HEK293 (cell line): ENCODE measurements around the gene C6orf136.

Source experiments
- CTCF ChIA-PET: fragments of 350-600 bp; formaldehyde crosslinking; extraction: SDS; loops from one replicate; lab custom pipeline; 2021; ENCODE audit warnings: antibody characterized with exemption; lab: Yijun Ruan, JAX
- POLR2A ChIA-PET: fragments of 300-600 bp; formaldehyde crosslinking; extraction: SDS; loops from one replicate; lab custom pipeline; 2020; ENCODE audit warnings: antibody characterized with exemption, inconsistent platforms; lab: Yijun Ruan, JAX
- H3K27ac ChIP-seq: fragments of 200-500 bp; sonication (Bioruptor generic); 2 replicates; pipeline ENCODE4 v1.5.1; 2014; ENCODE audit warnings: low read depth, low read length, control low read depth, inconsistent platforms; ENCODE audit errors: extremely low read depth
- H3K36me3 ChIP-seq, 2 experiments: fragments of 200-500 bp in 1 of 2; sonication (Bioruptor generic) in 1 of 2; 1 replicate in 1 of 2; 2 replicates in 1 of 2; pipeline ENCODE4 v1.5.1; 2014 to 2017; ENCODE audit warnings: inconsistent platforms in 2 of 2, low read length in 2 of 2; ENCODE audit not compliant: control insufficient read depth in 2 of 2, insufficient read depth in 1 of 2
- H3K4me1 ChIP-seq: fragments of 200-500 bp; sonication (Bioruptor generic); 2 replicates; pipeline ENCODE4 v1.5.1; 2014; ENCODE audit warnings: mild to moderate bottlenecking, low read length, inconsistent platforms; ENCODE audit not compliant: control insufficient read depth, insufficient read depth
- H3K4me3 ChIP-seq: 2 replicates; pipeline ENCODE4 v1.5.1; 2011; ENCODE audit warnings: low read depth, mild to moderate bottlenecking, control low read depth, low read length, moderate library complexity
- H3K9me3 ChIP-seq: fragments of 200-500 bp; sonication (Bioruptor generic); 2 replicates; pipeline ENCODE4 v1.5.1; 2014; ENCODE audit warnings: low read depth, low read length, inconsistent platforms; ENCODE audit not compliant: control insufficient read depth, insufficient read depth
- IKZF3 ChIP-seq: fragments of 450-650 bp; IDR thresholded peaks from 2 replicates; pipeline ENCODE4 v1.5.0; 2018; ENCODE audit warnings: missing biosample characterization, mild to moderate bottlenecking, missing genetic modification characterization, moderate library complexity
- SCRT2 ChIP-seq: fragments of 450-650 bp; formaldehyde crosslinking; IDR thresholded peaks from 2 replicates; pipeline ENCODE4 v1.5.1; 2016; ENCODE audit warnings: missing biosample characterization, missing genetic modification characterization
- WT1 ChIP-seq: fragments of 450-650 bp; formaldehyde crosslinking; IDR thresholded peaks from 2 replicates; pipeline ENCODE4 v1.5.1; 2016; ENCODE audit warnings: missing biosample characterization, missing genetic modification characterization
- ZNF121 ChIP-seq: fragments of 450-650 bp; formaldehyde crosslinking; IDR thresholded peaks from 2 replicates; pipeline ENCODE4 v1.5.1; 2016; ENCODE audit warnings: missing biosample characterization, missing genetic modification characterization
- ZNF202 ChIP-seq: fragments of 450-650 bp; formaldehyde crosslinking; IDR thresholded peaks from 2 replicates; pipeline ENCODE4 v1.5.1; 2016; ENCODE audit warnings: missing biosample characterization, missing genetic modification characterization, borderline replicate concordance
- ZNF366 ChIP-seq: fragments of 450-650 bp; formaldehyde crosslinking; conservative IDR thresholded peaks from 2 replicates; pipeline ENCODE4 v1.5.1; 2016; ENCODE audit warnings: missing biosample characterization, missing genetic modification characterization
- ZNF394 ChIP-seq: fragments of 450-650 bp; formaldehyde crosslinking; IDR thresholded peaks from 2 replicates; pipeline ENCODE4 v1.5.1; 2016; ENCODE audit warnings: missing biosample characterization, missing genetic modification characterization, mild to moderate bottlenecking, moderate library complexity, borderline replicate concordance
- ZNF571 ChIP-seq: fragments of 450-650 bp; formaldehyde crosslinking; IDR thresholded peaks from 2 replicates; pipeline ENCODE4 v1.5.0; 2017; ENCODE audit warnings: missing biosample characterization, missing genetic modification characterization
- ZNF600 ChIP-seq: fragments of 450-650 bp; formaldehyde crosslinking; IDR thresholded peaks from 2 replicates; pipeline ENCODE4 v1.5.1; 2016; ENCODE audit warnings: missing biosample characterization, missing genetic modification characterization
- TF ChIP-seq, protein P1 (sequence below): fragments of 450-650 bp; formaldehyde crosslinking; IDR thresholded peaks from 2 replicates; pipeline ENCODE4 v1.5.1; 2017; ENCODE audit warnings: missing biosample characterization, missing genetic modification characterization
- TF ChIP-seq, protein P2 (sequence below): fragments of 450-650 bp; formaldehyde crosslinking; IDR thresholded peaks from 2 replicates; pipeline ENCODE4 v1.5.1; 2016; ENCODE audit warnings: missing biosample characterization, missing genetic modification characterization
- TF ChIP-seq, protein P3 (sequence below): fragments of 450-650 bp; formaldehyde crosslinking; IDR thresholded peaks from 2 replicates; pipeline ENCODE4 v1.5.1; 2016; ENCODE audit warnings: missing biosample characterization, missing genetic modification characterization
- TF ChIP-seq, protein P4 (sequence below): fragments of 450-650 bp; formaldehyde crosslinking; IDR thresholded peaks from 2 replicates; pipeline ENCODE4 v1.5.1; 2016; ENCODE audit warnings: missing biosample characterization, missing genetic modification characterization, low read depth
- TF ChIP-seq, protein P5 (sequence below): fragments of 450-650 bp; formaldehyde crosslinking; IDR thresholded peaks from 2 replicates; pipeline ENCODE4 v1.5.1; 2016; ENCODE audit warnings: missing biosample characterization, missing genetic modification characterization

C6orf136 gene

DNA sequence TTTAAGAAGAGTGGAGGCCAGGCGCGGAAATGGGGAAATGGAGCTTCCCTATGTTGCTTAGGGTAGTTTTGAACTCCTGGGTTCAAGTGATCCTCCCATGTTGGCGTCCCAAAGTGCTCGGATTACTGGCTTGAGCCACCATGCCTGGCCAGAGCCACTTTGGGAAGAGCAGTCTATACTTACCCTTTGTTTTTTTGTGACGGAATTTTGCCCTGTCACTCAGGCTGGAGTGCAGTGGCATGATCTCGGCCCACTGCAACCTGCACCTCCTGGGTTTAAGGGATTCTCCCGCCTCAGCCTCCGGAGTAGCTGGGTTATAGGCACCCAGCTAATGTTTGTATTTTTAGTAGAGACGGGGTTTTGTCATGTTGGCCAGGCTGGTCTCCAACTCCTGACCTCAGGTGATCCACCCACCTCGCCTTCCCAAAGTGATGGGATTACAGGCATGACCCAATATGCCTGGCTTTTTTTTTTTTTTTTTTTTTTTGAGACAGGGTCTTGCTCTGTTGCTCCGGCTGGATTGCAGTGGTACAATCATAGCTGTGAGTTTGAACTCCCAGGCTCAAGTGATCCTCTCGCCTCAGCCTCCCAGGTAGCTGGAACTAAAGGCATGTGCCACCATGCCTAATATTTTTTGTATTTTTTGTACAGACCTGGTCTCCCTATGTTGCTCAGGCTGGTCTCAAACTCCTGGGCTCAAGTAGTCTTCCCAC is 47.9 kb upstream of the C6orf136 start:
- Histone ChIP-seq H3K4me1 (no peaks in the 10 kb centered on the region), H3K9me3 (no peaks in the 10 kb centered on the region), H3K4me3 (no peak overlapping the region), H3K27ac (0 out of 2 replicates have a peak overlapping the region, but pooled peaks have one; percentile 2), H3K36me3 (peaks cover 35 to 57% of the 10 kb centered on the region in 2 experiments)
- TF ChIP-seq ZNF600, result peak; percentile 96
- peak; percentile 52; the same call in 1 of the 2 replicates for TF ChIP-seq IKZF3 (tag by site-specific recombination)
- TF ChIP-seq ZNF394 (tag by site-specific recombination), result peak; percentile 73; the same call in 1 of the 2 replicates
- TF ChIP-seq, protein P1, sequence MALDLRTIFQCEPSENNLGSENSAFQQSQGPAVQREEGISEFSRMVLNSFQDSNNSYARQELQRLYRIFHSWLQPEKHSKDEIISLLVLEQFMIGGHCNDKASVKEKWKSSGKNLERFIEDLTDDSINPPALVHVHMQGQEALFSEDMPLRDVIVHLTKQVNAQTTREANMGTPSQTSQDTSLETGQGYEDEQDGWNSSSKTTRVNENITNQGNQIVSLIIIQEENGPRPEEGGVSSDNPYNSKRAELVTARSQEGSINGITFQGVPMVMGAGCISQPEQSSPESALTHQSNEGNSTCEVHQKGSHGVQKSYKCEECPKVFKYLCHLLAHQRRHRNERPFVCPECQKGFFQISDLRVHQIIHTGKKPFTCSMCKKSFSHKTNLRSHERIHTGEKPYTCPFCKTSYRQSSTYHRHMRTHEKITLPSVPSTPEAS (tag by site-specific recombination), result no peak
- peak; percentile 38; the same call in 1 of the 2 replicates for TF ChIP-seq ZNF121 (tag by site-specific recombination)
- no peak for TF ChIP-seq ZNF366 (tag by site-specific recombination)
- TF ChIP-seq, protein P2, sequence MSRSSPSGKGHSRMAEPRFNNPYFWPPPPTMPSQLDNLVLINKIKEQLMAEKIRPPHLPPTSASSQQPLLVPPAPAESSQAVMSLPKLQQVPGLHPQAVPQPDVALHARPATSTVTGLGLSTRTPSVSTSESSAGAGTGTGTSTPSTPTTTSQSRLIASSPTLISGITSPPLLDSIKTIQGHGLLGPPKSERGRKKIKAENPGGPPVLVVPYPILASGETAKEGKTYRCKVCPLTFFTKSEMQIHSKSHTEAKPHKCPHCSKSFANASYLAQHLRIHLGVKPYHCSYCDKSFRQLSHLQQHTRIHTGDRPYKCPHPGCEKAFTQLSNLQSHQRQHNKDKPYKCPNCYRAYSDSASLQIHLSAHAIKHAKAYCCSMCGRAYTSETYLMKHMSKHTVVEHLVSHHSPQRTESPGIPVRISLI (tag by site-specific recombination), result peak; percentile 84
- CTCF ChIA-PET, result interaction anchor here (0.6 to 9.8 kb wide), 13 partner anchors 11 to 488 kb away, joined by 3 to 121 read pairs (median 19); no protein-coding TSS in a partner anchor
- POLR2A ChIA-PET, result interaction anchor here (0.6 to 14.9 kb wide), 11 partner anchors 12 to 132 kb away, joined by 3 to 197 read pairs (median 4); partner anchors contain the start of genes ABCF1, MRPS18B and PPP1R10

DNA sequence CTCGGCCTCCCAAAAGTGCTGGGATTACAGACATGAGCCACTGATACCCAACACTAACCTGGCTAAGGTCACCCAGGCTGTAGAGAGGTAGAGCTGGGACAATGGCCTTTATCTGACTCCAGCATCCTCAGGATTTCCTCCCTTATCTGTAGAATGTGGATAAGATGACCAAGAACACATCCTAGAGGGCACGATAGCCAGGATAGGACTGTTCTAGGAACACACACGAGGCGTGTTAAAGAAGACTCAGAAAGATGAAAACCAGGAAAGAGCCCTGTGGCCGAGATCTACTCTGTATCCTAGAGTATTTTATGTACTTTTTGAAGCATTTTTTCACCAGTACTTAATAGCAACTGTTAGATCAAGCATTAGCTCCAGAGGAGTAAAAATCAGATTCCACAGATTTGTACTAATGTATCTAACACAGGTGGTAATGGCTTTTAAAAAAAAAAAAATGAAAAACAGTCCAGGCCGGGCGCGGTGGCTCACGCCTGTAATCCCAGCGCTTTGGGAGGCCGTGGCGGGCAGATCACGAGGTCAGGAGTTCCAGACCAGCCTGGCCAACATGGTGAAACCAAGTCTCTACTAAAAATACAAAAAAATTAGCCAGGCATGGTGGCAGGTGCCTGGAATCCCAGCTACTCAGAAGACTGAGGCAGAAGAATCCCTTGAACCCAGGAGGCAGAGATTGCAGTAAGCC is 47.2 kb upstream of the C6orf136 start:
- POLR2A ChIA-PET, result interaction anchor here (0.6 to 14.9 kb wide), 5 partner anchors 11 to 122 kb away, joined by 3 to 197 read pairs (median 4); partner anchors contain the start of gene ABCF1
- TF ChIP-seq ZNF600, result peak; percentile 47; the same call in 1 of the 2 replicates
- TF ChIP-seq, protein P3, sequence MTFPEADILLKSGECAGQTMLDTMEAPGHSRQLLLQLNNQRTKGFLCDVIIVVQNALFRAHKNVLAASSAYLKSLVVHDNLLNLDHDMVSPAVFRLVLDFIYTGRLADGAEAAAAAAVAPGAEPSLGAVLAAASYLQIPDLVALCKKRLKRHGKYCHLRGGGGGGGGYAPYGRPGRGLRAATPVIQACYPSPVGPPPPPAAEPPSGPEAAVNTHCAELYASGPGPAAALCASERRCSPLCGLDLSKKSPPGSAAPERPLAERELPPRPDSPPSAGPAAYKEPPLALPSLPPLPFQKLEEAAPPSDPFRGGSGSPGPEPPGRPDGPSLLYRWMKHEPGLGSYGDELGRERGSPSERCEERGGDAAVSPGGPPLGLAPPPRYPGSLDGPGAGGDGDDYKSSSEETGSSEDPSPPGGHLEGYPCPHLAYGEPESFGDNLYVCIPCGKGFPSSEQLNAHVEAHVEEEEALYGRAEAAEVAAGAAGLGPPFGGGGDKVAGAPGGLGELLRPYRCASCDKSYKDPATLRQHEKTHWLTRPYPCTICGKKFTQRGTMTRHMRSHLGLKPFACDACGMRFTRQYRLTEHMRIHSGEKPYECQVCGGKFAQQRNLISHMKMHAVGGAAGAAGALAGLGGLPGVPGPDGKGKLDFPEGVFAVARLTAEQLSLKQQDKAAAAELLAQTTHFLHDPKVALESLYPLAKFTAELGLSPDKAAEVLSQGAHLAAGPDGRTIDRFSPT, result no peak
- 0 out of 2 replicates have a peak, but pooled peaks have one; percentile 11 for TF ChIP-seq IKZF3 (tag by site-specific recombination)

DNA sequence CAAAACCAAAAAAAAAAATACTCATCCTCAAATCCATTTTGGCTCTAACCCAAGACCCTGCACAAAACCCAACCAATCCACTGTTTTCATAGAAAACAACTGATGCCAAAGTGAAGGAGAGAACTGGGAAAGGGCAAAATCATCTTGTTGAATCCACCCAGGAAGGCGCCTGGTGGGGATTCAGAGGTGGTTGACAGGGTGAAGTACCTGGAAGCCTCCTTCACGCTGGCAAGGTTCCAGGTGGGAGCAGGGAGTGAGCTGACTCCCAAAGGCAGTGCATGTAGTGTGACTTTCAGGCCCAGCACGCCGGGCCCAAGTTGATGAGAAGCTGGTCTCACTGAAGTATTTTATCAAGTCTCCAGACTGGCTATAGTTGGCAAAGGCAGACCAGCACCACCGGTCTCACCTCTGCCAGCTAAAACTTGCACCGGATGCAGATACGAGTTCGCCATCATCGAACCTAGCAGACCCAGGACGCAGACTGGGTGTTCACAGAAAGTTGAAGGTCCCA is 46.4 kb upstream of the C6orf136 start:
- TF ChIP-seq, protein P4, sequence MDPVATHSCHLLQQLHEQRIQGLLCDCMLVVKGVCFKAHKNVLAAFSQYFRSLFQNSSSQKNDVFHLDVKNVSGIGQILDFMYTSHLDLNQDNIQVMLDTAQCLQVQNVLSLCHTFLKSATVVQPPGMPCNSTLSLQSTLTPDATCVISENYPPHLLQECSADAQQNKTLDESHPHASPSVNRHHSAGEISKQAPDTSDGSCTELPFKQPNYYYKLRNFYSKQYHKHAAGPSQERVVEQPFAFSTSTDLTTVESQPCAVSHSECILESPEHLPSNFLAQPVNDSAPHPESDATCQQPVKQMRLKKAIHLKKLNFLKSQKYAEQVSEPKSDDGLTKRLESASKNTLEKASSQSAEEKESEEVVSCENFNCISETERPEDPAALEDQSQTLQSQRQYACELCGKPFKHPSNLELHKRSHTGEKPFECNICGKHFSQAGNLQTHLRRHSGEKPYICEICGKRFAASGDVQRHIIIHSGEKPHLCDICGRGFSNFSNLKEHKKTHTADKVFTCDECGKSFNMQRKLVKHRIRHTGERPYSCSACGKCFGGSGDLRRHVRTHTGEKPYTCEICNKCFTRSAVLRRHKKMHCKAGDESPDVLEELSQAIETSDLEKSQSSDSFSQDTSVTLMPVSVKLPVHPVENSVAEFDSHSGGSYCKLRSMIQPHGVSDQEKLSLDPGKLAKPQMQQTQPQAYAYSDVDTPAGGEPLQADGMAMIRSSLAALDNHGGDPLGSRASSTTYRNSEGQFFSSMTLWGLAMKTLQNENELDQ (tag by site-specific recombination), result no peak
- TF ChIP-seq ZNF571 (no peak), WT1 (tag by site-specific recombination) (0 out of 2 replicates have a peak, but pooled peaks have one; percentile 26), ZNF394 (tag by site-specific recombination) (peak; percentile 37; the same call in 1 of the 2 replicates), SCRT2 (tag by site-specific recombination) (no peak), ZNF600 (peak; percentile 30; the same call in 1 of the 2 replicates), ZNF202 (no peak)
- TF ChIP-seq, protein P5, sequence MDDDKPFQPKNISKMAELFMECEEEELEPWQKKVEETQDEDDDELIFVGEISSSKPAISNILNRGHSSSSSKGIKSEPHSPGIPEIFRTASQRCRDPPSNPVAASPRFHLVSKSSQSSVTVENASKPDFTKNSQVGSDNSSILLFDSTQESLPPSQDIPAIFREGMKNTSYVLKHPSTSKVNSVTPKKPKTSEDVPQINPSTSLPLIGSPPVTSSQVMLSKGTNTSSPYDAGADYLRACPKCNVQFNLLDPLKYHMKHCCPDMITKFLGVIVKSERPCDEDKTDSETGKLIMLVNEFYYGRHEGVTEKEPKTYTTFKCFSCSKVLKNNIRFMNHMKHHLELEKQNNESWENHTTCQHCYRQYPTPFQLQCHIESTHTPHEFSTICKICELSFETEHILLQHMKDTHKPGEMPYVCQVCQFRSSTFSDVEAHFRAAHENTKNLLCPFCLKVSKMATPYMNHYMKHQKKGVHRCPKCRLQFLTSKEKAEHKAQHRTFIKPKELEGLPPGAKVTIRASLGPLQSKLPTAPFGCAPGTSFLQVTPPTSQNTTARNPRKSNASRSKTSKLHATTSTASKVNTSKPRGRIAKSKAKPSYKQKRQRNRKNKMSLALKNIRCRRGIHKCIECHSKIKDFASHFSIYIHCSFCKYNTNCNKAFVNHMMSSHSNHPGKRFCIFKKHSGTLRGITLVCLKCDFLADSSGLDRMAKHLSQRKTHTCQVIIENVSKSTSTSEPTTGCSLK (tag by site-specific recombination), result no peak
- TF ChIP-seq, all 188 proteins: peak for 3
- Histone ChIP-seq H3K27ac (peak overlapping the region; percentile 40; the same call in 1 of the 2 replicates), H3K4me1 (no peaks in the 10 kb centered on the region), H3K36me3 (peaks cover 41 to 59% of the 10 kb centered on the region in 2 experiments), H3K9me3 (no peaks in the 10 kb centered on the region), H3K4me3 (no peak overlapping the region)
- CTCF ChIA-PET, result interaction anchor here (0.7 to 9.8 kb wide), 7 partner anchors 12 to 130 kb away, joined by 4 to 121 read pairs (median 5); no protein-coding TSS in a partner anchor
- POLR2A ChIA-PET, result interaction anchor here (0.9 to 14.9 kb wide), 5 partner anchors 10 to 130 kb away, joined by 3 to 197 read pairs (median 5); no protein-coding TSS in a partner anchor

More for the DNA sequence above, 47.2 kb upstream of the C6orf136 start:
- Histone ChIP-seq H3K27ac (0 out of 2 replicates have a peak overlapping the region, but pooled peaks have one; percentile 2), H3K4me1 (no peaks in the 10 kb centered on the region), H3K36me3 (peaks cover 34 to 57% of the 10 kb centered on the region in 2 experiments), H3K4me3 (no peak overlapping the region), H3K9me3 (no peaks in the 10 kb centered on the region)
- CTCF ChIA-PET, result interaction anchor here (0.6 to 9.8 kb wide), 11 partner anchors 11 to 488 kb away, joined by 3 to 121 read pairs (median 5); no protein-coding TSS in a partner anchor
